Right lobe of liver (tissue), 4 donors: ENCODE data around the gene ROR2.

Experiments used
- CTCF ChIP-seq, 4 donors: fragments of 200-600 bp in 3 of 4; fragments of 450-650 bp in 1 of 4; IDR thresholded peaks; one replicate each; pipeline versions ENCODE4 v1.5.1 to v1.8.0; 2016 to 2022; ENCODE audit warnings: antibody characterized with exemption in 4 of 4, mild to moderate bottlenecking in 2 of 4
- POLR2A ChIP-seq: fragments of 450-650 bp; IDR thresholded peaks from one replicate; pipeline ENCODE4 v1.6.1; 2017; ENCODE audit warnings: antibody characterized with exemption, mild to moderate bottlenecking
- donor health status: DM: no; HTN: no; CAD: no.
- donor health status: DM: no; HTN: no; CAD: no.
- donor health status: DM: no; HTN: yes; CAD: no.

GRCh38 chr9:91820949-91821880, 128.8 kb downstream of the ROR2 start:
- TF ChIP-seq POLR2A = no peak
- TF ChIP-seq CTCF (IDR thresholded peaks at IDR 0.05) = no peak
